ENCODE results near the gene PIP4K2A.

GRCh38 chr10:22662733-22663330, 51.5 kb downstream of the PIP4K2A start:
- TF ChIP-seq POLR2AphosphoS5 (IDR thresholded peaks at IDR 0.05): no peak
- no peak for TF ChIP-seq CTCF (IDR thresholded peaks at IDR 0.05)

All from suprapubic skin (tissue), 3 donors.